Measurements from ENCODE around the gene SORCS2.

The SORCS2 gene

DNA sequence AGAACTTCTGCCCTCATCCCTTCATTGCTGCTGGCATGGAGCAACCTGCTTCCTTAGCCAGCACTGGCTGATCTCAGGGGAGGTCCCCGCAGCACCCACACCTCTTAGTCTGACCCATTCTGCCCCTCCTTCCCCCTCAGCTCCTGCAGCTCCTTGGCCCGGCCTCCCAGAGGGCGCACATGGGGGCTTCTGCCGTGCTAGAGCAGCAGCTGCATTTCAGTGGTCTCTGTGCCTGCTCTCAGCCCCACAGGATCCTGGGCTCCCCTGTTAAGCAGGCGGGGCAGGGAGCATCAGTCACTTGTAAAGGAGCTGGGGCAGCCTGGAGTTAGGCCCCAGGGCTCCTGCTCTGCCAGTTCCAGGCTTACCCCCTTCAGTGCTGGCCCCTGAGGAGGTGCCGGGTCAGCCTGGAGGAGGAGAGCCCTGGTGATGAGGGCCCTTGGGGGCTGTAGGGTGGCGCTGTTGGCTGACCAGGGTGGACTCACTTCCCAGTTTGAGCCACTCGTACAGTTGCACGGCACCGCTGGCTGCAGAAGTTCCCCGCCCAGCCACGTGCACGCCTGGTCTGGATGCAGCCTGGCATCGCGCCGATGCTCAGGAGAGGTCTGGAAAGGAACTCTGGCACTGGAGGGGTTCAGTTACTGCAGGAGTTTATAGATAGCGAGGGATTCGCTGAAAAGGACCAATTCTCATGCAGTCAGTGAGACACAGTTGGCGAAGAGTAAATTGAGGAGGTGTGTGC lies 327.5 kb downstream of the SORCS2 start:
- Histone ChIP-seq H3K36me3 (ENCODE audit: control insufficient read depth, insufficient read depth, low read length) (no peaks in the 10 kb centered on the region), H3K27me3 (replicated peaks; ENCODE audit: control insufficient read depth, insufficient read depth, low read length) (no peaks in the 10 kb centered on the region; the same call in none of the 2 replicates), H3K4me3 (replicated peaks; ENCODE audit: low read depth, low read length) (no peak overlapping the region)
- TF ChIP-seq, protein P1, sequence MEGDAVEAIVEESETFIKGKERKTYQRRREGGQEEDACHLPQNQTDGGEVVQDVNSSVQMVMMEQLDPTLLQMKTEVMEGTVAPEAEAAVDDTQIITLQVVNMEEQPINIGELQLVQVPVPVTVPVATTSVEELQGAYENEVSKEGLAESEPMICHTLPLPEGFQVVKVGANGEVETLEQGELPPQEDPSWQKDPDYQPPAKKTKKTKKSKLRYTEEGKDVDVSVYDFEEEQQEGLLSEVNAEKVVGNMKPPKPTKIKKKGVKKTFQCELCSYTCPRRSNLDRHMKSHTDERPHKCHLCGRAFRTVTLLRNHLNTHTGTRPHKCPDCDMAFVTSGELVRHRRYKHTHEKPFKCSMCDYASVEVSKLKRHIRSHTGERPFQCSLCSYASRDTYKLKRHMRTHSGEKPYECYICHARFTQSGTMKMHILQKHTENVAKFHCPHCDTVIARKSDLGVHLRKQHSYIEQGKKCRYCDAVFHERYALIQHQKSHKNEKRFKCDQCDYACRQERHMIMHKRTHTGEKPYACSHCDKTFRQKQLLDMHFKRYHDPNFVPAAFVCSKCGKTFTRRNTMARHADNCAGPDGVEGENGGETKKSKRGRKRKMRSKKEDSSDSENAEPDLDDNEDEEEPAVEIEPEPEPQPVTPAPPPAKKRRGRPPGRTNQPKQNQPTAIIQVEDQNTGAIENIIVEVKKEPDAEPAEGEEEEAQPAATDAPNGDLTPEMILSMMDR (IDR thresholded peaks at IDR 0.05; ENCODE audit: insufficient read depth, low read length, poor library complexity, severe bottlenecking): no peak
- no peak for DNase-seq (ENCODE audit: extremely low read depth, insufficient read length)

- no peak for DNase-seq (ENCODE audit: extremely low read depth, insufficient read length)
- Histone ChIP-seq H3K4me3 (replicated peaks; ENCODE audit: low read depth, low read length) (no peak overlapping the region), H3K27me3 (replicated peaks; ENCODE audit: control insufficient read depth, insufficient read depth, low read length) (no peaks in the 10 kb centered on the region; the same call in none of the 2 replicates), H3K36me3 (ENCODE audit: control insufficient read depth, insufficient read depth, low read length) (no peaks in the 10 kb centered on the region)
- TF ChIP-seq, protein P1 (IDR thresholded peaks at IDR 0.05; ENCODE audit: insufficient read depth, low read length, poor library complexity, severe bottlenecking): no peak
Observed at GRCh38 chr4:7521666-7522065, 329.3 kb downstream of the SORCS2 start.

- no peak for DNase-seq (ENCODE audit: extremely low read depth, insufficient read length)
- Histone ChIP-seq H3K36me3 (ENCODE audit: control insufficient read depth, insufficient read depth, low read length) (no peaks in the 10 kb centered on the region), H3K4me3 (replicated peaks; ENCODE audit: low read depth, low read length) (no peak overlapping the region), H3K27me3 (replicated peaks; ENCODE audit: control insufficient read depth, insufficient read depth, low read length) (no peaks in the 10 kb centered on the region; the same call in none of the 2 replicates)
- TF ChIP-seq, protein P1 (IDR thresholded peaks at IDR 0.05; ENCODE audit: insufficient read depth, low read length, poor library complexity, severe bottlenecking): no peak
Observed at GRCh38 chr4:7522452-7523220, 330.3 kb downstream of the SORCS2 start.

GRCh38 chr4:7523526-7523925 lies 331.2 kb downstream of the SORCS2 start:
- no peak for DNase-seq (ENCODE audit: extremely low read depth, insufficient read length)
- TF ChIP-seq, protein P1 (IDR thresholded peaks at IDR 0.05; ENCODE audit: insufficient read depth, low read length, poor library complexity, severe bottlenecking): no peak
- H3K27me3 ChIP-seq (replicated peaks; ENCODE audit: control insufficient read depth, insufficient read depth, low read length): no peaks in the 10 kb centered on the region; the same call in 1 of the 2 replicates
- no peak overlapping the region for H3K4me3 ChIP-seq (replicated peaks; ENCODE audit: low read depth, low read length)
- H3K36me3 ChIP-seq (ENCODE audit: control insufficient read depth, insufficient read depth, low read length): no peaks in the 10 kb centered on the region

DNA sequence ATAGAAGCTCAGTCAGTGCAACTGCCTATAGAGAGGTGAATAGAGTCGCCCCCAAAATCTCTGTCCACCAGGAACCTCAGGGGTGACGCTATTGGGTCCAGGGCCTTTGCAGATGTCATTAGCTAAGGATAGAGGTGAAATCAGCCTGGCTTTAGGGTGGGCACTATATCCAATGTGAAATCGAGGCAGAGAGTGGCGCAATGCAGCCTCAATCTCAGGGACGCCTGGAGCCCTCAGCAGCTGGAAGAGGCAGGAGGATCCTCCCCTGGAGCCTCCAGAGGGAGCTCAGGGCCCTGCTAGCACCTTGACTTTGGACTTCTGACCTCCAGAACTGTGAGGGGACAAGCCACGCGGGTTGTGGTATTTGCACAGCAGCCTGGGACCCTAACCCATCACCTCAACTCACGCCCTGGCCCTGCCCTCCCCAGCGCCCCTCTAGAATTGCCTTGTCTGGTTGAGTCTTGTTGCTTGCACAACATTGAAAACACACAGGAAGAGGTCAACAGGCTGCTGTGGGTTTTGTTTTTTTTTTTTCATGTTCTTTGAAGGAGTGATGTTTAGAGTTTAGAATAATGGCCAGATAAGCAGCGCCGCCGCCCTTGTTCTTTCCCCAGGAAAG lies 331.8 kb downstream of the SORCS2 start:
- Histone ChIP-seq H3K36me3 (ENCODE audit: control insufficient read depth, insufficient read depth, low read length) (no peaks in the 10 kb centered on the region), H3K4me3 (replicated peaks; ENCODE audit: low read depth, low read length) (no peak overlapping the region), H3K27me3 (replicated peaks; ENCODE audit: control insufficient read depth, insufficient read depth, low read length) (no peaks in the 10 kb centered on the region)
- no peak for DNase-seq (ENCODE audit: extremely low read depth, insufficient read length)
- TF ChIP-seq, protein P1 (IDR thresholded peaks at IDR 0.05; ENCODE audit: insufficient read depth, low read length, poor library complexity, severe bottlenecking): no peak

All from GM06990 (cell line).